ENCODE results near the gene SFT2D2.
"Not testable (repeated sequence)": the region's sequence is repeated elsewhere in the genome, so short reads cannot be mapped to it uniquely, and the experiment has no call there.

The SFT2D2 gene

GRCh38 chr1:168190403-168190802 lies 35.4 kb upstream of the SFT2D2 start:
- Histone ChIP-seq H3K9me3 (replicated peaks in 1 of 11) (no peaks in the 10 kb centered on the region), H3K4me1 (no peaks in the 10 kb centered on the region), H3K4me3 (no peak overlapping the region), H3K27ac (no peak overlapping the region), H4K20me1 (peaks cover 0 to 27% (median 0%) of the 10 kb centered on the region in 11 experiments; a peak in 6 of 22 replicates), H3K9ac (no peak overlapping the region), H3K4me2 (no peak overlapping the region), H3K27me3 (no peaks in the 10 kb centered on the region), H3K36me3 (peaks cover 82 to 100% (median 93%) of the 10 kb centered on the region in 11 experiments)
- no peak for TF ChIP-seq Cebpa-rat (IDR thresholded peaks at IDR 0.05)

- Histone ChIP-seq H3K9ac (no peak overlapping the region), H3K36me3 (peaks cover 78 to 96% (median 91%) of the 10 kb centered on the region in 11 experiments)
- no peak for TF ChIP-seq Cebpa-rat (IDR thresholded peaks at IDR 0.05)
Observed at GRCh38 chr1:168195199-168196135, 30.3 kb upstream of the SFT2D2 start.

GRCh38 chr1:168199056-168199455 lies 26.7 kb upstream of the SFT2D2 start:
- Histone ChIP-seq H3K4me3 (no peak overlapping the region), H3K4me1 (no peaks in the 10 kb centered on the region), H3K9ac (no peak overlapping the region), H3K27ac (no peak overlapping the region), H3K4me2 (no peak overlapping the region), H3K27me3 (no peaks in the 10 kb centered on the region), H3K9me3 (replicated peaks in 1 of 11) (peaks cover 0 to 13% (median 6%) of the 10 kb centered on the region in 11 experiments; a peak in 8 of 22 replicates), H3K36me3 (peaks cover 79 to 96% (median 87%) of the 10 kb centered on the region in 11 experiments), H4K20me1 (0 out of 22 replicates have a peak, but pooled peaks cover 0 to 1% (median 0%) of the 10 kb centered on the region in 11 experiments)
- TF ChIP-seq Cebpa-rat (IDR thresholded peaks at IDR 0.05) = no peak

More at GRCh38 chr1:168195199-168196135, 30.3 kb upstream of the SFT2D2 start:
- Histone ChIP-seq H3K4me2 (no peak overlapping the region), H3K4me1 (no peaks in the 10 kb centered on the region), H3K27ac (no peak overlapping the region), H3K4me3 (no peak overlapping the region), H4K20me1 (0 out of 22 replicates have a peak, but pooled peaks cover 0 to 4% (median 0%) of the 10 kb centered on the region in 11 experiments), H3K27me3 (no peaks in the 10 kb centered on the region), H3K9me3 (replicated peaks in 1 of 11) (no peaks in the 10 kb centered on the region)

GRCh38 chr1:168202941-168203654 lies 22.7 kb upstream of the SFT2D2 start:
- Histone ChIP-seq H3K9me3 (replicated peaks in 1 of 11) (peaks cover 9 to 47% (median 37%) of the 10 kb centered on the region in 11 experiments; a peak in 21 of 22 replicates), H3K27me3 (no peaks in the 10 kb centered on the region), H3K9ac (no peak overlapping the region), H3K4me2 (no peak overlapping the region), H3K36me3 (peaks cover 48 to 76% (median 62%) of the 10 kb centered on the region in 11 experiments), H3K4me3 (no peak overlapping the region; a peak in 1 of 20 replicates), H4K20me1 (no peaks in the 10 kb centered on the region), H3K4me1 (no peaks in the 10 kb centered on the region), H3K27ac (no peak overlapping the region)
- TF ChIP-seq Cebpa-rat (IDR thresholded peaks at IDR 0.05) = no peak

GRCh38 chr1:168206111-168206510 lies 19.7 kb upstream of the SFT2D2 start:
- Histone ChIP-seq H3K36me3 (peaks cover 24 to 47% (median 33%) of the 10 kb centered on the region in 11 experiments), H3K4me2 (no peak overlapping the region), H3K9me3 (replicated peaks in 1 of 11) (peaks cover 26 to 63% (median 51%) of the 10 kb centered on the region in 11 experiments), H3K9ac (no peak overlapping the region), H3K27ac (no peak overlapping the region), H3K4me1 (no peaks in the 10 kb centered on the region), H3K4me3 (no peak overlapping the region), H3K27me3 (no peaks in the 10 kb centered on the region), H4K20me1 (no peaks in the 10 kb centered on the region)
- no peak for TF ChIP-seq Cebpa-rat (IDR thresholded peaks at IDR 0.05)

GRCh38 chr1:168207673-168208072 lies 18.1 kb upstream of the SFT2D2 start:
- H3K4me2 ChIP-seq, H4K20me1 ChIP-seq, H3K27me3 ChIP-seq, H3K27ac ChIP-seq, H3K9ac ChIP-seq, H3K4me3 ChIP-seq, H3K4me1 ChIP-seq: not testable (repeated sequence)
- Histone ChIP-seq H3K9me3 (replicated peaks in 1 of 11) (peaks cover 32 to 74% (median 58%) of the 10 kb centered on the region in 11 experiments), H3K36me3 (peaks cover 12 to 32% (median 20%) of the 10 kb centered on the region in 11 experiments; a peak in 21 of 22 replicates)

- H3K4me1 ChIP-seq = no peaks in the 10 kb centered on the region
- H3K36me3 ChIP-seq = peaks cover 0 to 13% (median 5%) of the 10 kb centered on the region in 11 experiments; a peak in 8 of 22 replicates
- H3K4me2 ChIP-seq = no peak overlapping the region
- peaks cover 34 to 71% (median 56%) of the 10 kb centered on the region in 11 experiments for H3K9me3 ChIP-seq (replicated peaks in 1 of 11)
- TF ChIP-seq Cebpa-rat (IDR thresholded peaks at IDR 0.05) = no peak
- H3K4me3 ChIP-seq = no peak overlapping the region
- H4K20me1 ChIP-seq = no peaks in the 10 kb centered on the region
- no peak overlapping the region for H3K9ac ChIP-seq
- H3K27ac ChIP-seq = no peak overlapping the region
- H3K27me3 ChIP-seq = no peaks in the 10 kb centered on the region
Observed at GRCh38 chr1:168210312-168210711, 15.5 kb upstream of the SFT2D2 start.

GRCh38 chr1:168213349-168213748 lies 12.5 kb upstream of the SFT2D2 start:
- Histone ChIP-seq H3K9ac (no peak overlapping the region), H3K4me1 (no peaks in the 10 kb centered on the region), H3K9me3 (replicated peaks in 1 of 11) (peaks cover 29 to 45% (median 33%) of the 10 kb centered on the region in 11 experiments), H3K4me3 (no peak overlapping the region), H3K36me3 (no peaks in the 10 kb centered on the region), H3K27me3 (no peaks in the 10 kb centered on the region), H3K27ac (no peak overlapping the region), H4K20me1 (no peaks in the 10 kb centered on the region), H3K4me2 (no peak overlapping the region)
- TF ChIP-seq Cebpa-rat (IDR thresholded peaks at IDR 0.05) = no peak

- H3K27me3 ChIP-seq = no peaks in the 10 kb centered on the region
- no peak overlapping the region for H3K9ac ChIP-seq
- peaks cover 14 to 26% (median 21%) of the 10 kb centered on the region in 11 experiments for H3K9me3 ChIP-seq (replicated peaks in 1 of 11)
- no peaks in the 10 kb centered on the region for H3K4me1 ChIP-seq
- no peak overlapping the region for H3K4me3 ChIP-seq
- no peak overlapping the region for H3K4me2 ChIP-seq
- no peaks in the 10 kb centered on the region for H4K20me1 ChIP-seq
- TF ChIP-seq Cebpa-rat (IDR thresholded peaks at IDR 0.05) = no peak
- no peaks in the 10 kb centered on the region for H3K36me3 ChIP-seq
- H3K27ac ChIP-seq = no peak overlapping the region
Observed at GRCh38 chr1:168216171-168216570, 9.6 kb upstream of the SFT2D2 start.

Data from BLaER1 treated with 17β-estradiol and CSF1 and Interleukin-3, amounts not matched to agents 10 nM and 100 nM (cell line).